ENCODE data around the gene KCNJ12.

DNA sequence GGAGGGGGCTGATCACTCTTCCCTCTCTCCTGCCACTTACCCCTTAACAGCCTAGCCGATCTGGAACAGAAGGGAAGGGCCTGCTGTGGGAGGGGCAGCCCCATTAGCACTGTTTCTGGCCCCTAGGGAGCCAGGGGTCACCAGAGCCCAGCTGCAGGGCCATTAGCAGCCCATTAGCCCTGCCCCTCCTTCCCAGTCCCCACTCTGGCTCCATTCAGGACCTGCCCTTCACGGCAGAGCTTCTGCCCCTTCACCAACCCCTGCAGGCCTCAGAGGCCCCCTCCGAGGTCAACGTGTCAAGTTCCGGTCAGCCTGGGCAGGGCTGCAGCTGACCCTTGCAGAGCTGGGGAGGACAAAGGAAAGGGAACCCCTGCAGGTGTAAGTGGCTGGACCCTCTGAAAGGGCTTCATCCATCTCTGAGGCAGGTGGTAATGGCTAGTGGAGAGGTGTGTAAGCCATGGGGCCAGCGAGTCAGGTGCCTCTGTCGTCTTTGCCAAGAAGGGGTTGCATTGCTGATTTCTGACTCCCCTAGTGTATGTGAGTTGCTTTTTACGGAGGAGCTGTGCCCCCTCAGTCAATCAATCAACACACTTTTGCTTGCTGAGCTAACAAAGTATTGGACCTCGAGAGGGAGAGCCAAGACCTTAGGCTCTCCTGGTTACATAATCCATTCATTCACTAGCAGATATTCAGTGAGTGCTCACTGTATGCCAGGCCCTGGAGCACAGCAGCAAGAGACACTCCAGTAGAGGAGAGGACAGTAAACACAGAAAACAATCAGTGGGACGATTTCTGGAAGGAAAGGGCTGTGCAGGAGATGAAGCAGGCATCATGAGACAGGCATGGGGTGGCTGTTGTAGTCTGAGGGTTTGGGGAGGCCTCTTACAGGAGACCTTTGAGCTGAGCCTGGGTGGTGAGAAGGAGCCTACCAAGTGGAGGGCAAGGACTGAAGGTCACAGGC, 18.2 kb upstream of the KCNJ12 start:
- TF ChIP-seq, protein P1, sequence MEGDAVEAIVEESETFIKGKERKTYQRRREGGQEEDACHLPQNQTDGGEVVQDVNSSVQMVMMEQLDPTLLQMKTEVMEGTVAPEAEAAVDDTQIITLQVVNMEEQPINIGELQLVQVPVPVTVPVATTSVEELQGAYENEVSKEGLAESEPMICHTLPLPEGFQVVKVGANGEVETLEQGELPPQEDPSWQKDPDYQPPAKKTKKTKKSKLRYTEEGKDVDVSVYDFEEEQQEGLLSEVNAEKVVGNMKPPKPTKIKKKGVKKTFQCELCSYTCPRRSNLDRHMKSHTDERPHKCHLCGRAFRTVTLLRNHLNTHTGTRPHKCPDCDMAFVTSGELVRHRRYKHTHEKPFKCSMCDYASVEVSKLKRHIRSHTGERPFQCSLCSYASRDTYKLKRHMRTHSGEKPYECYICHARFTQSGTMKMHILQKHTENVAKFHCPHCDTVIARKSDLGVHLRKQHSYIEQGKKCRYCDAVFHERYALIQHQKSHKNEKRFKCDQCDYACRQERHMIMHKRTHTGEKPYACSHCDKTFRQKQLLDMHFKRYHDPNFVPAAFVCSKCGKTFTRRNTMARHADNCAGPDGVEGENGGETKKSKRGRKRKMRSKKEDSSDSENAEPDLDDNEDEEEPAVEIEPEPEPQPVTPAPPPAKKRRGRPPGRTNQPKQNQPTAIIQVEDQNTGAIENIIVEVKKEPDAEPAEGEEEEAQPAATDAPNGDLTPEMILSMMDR (IDR thresholded peaks at IDR 0.05), result no peak
- TF ChIP-seq POLR2A (IDR thresholded peaks at IDR 0.05), result no peak
